ENCODE measurements around the gene SORL1-AS1.

- TF ChIP-seq CTCF (IDR thresholded peaks at IDR 0.05) (no peak), POLR2A (IDR thresholded peaks at IDR 0.05) (no peak), EP300 (IDR thresholded peaks at IDR 0.05) (no peak), POLR2AphosphoS5 (IDR thresholded peaks at IDR 0.05) (no peak)
Observed at GRCh38 chr11:121463689-121464335, 11.0 kb upstream of the SORL1-AS1 start.
